Measurements from ENCODE around the gene AKR1B1. TPM values are rescaled to one million over a fixed set of nuclear protein-coding genes. Genes with fewer than 3 reads are reported as not detected.
A peak's percentile ranks its signal among the peaks of the same experiment; 100 is the strongest.

The AKR1B1 gene
- total RNA-seq, 1 experiment from 2014 or later, result 1.6 TPM

- intact Hi-C loops (cut with micrococcal nuclease), result no loop called here
- POLR2A ChIA-PET (ENCODE audit: unreplicated experiment), result no interaction called here
- no peaks in the 10 kb centered on the region for H4K20me1 ChIP-seq (ENCODE audit: low read length)
- H3F3A ChIP-seq (ENCODE audit: low read length, unreplicated experiment), result peaks cover 4% of the 10 kb centered on the region
- no peak for TF ChIP-seq CTCF (conservative IDR thresholded peaks at IDR 0.05; ENCODE audit: low read depth, low read length)
- no peak for TF ChIP-seq EZH2 (IDR thresholded peaks at IDR 0.05; ENCODE audit: low read length, unreplicated experiment)
- TF ChIP-seq EZH2phosphoT487 (IDR thresholded peaks at IDR 0.05; ENCODE audit: borderline replicate concordance, low read length), result no peak
- ATAC-seq, result no peak; the same call in 1 of the 2 replicates
- H3K27ac ChIP-seq (ENCODE audit: low read length), result peak overlapping the region; percentile 83
- peak; percentile 43 for DNase-seq
- BruUV-seq (replicated peaks), result no TSS peak
- H3K9ac ChIP-seq (ENCODE audit: low read length), result peak overlapping the region; percentile 64; the same call in 1 of the 2 replicates
- peak overlapping the region; percentile 20; the same call in 1 of the 2 replicates for H3K4me2 ChIP-seq (ENCODE audit: low read length)
- H2AFZ ChIP-seq (ENCODE audit: low read length), result no peak overlapping the region
- peaks cover 38% of the 10 kb centered on the region for H3K4me1 ChIP-seq (ENCODE audit: insufficient read depth, low read length)
- H3K36me3 ChIP-seq (ENCODE audit: low read depth, low read length), result no peaks in the 10 kb centered on the region
- CTCF ChIA-PET, result no interaction called here
- no peaks in the 10 kb centered on the region for H3K9me2 ChIP-seq (replicated peaks; ENCODE audit: low read length)
- no peak overlapping the region for H3K4me3 ChIP-seq (ENCODE audit: low read length)
- H3K27me3 ChIP-seq (ENCODE audit: low read length), result no peaks in the 10 kb centered on the region
- no peaks in the 10 kb centered on the region for H3K9me3 ChIP-seq (ENCODE audit: low read length)
- no peaks in the 10 kb centered on the region for H3K79me2 ChIP-seq (ENCODE audit: low read length)
Observed at GRCh38 chr7:134449680-134450079, 9.2 kb downstream of the AKR1B1 start.

GRCh38 chr7:134448356-134449229 is 10.3 kb downstream of the AKR1B1 start:
- peak overlapping the region; percentile 64 for H3K9ac ChIP-seq (ENCODE audit: low read length)
- H3K9me3 ChIP-seq (ENCODE audit: low read length), result no peaks in the 10 kb centered on the region
- CTCF ChIA-PET, result interaction anchor here (1.8 kb wide), 1 partner anchor 16 kb away, joined by 5 read pairs; no protein-coding TSS in a partner anchor
- peak overlapping the region; percentile 53 for H2AFZ ChIP-seq (ENCODE audit: low read length)
- no peaks in the 10 kb centered on the region for H3K79me2 ChIP-seq (ENCODE audit: low read length)
- peak overlapping the region; percentile 83 for H3K27ac ChIP-seq (ENCODE audit: low read length)
- no peaks in the 10 kb centered on the region for H4K20me1 ChIP-seq (ENCODE audit: low read length)
- no peak overlapping the region for H3K4me3 ChIP-seq (ENCODE audit: low read length)
- BruUV-seq (replicated peaks), result TSS peak; percentile 90
- H3K4me1 ChIP-seq (ENCODE audit: insufficient read depth, low read length), result peaks cover 49% of the 10 kb centered on the region
- intact Hi-C loops (cut with micrococcal nuclease), result no loop called here
- peak; percentile 73 for ATAC-seq
- peak overlapping the region; percentile 75 for H3K4me2 ChIP-seq (ENCODE audit: low read length)
- POLR2A ChIA-PET (ENCODE audit: unreplicated experiment), result no interaction called here
- H3F3A ChIP-seq (ENCODE audit: low read length, unreplicated experiment), result peaks cover 4% of the 10 kb centered on the region
- no peaks in the 10 kb centered on the region for H3K36me3 ChIP-seq (ENCODE audit: low read depth, low read length)
- no peaks in the 10 kb centered on the region for H3K9me2 ChIP-seq (replicated peaks; ENCODE audit: low read length)
- no peaks in the 10 kb centered on the region for H3K27me3 ChIP-seq (ENCODE audit: low read length)
- DNase-seq, result peak; percentile 97
- TF ChIP-seq CTCF (conservative IDR thresholded peaks at IDR 0.05; ENCODE audit: low read depth, low read length) (no peak), EZH2phosphoT487 (IDR thresholded peaks at IDR 0.05; ENCODE audit: borderline replicate concordance, low read length) (no peak), EZH2 (IDR thresholded peaks at IDR 0.05; ENCODE audit: low read length, unreplicated experiment) (no peak)

- ChIA-PET POLR2A (ENCODE audit: unreplicated experiment) (no interaction called here), CTCF (interaction anchor here (1.8 kb wide), 1 partner anchor 15 kb away, joined by 5 read pairs; no protein-coding TSS in a partner anchor)
- intact Hi-C loops (cut with micrococcal nuclease), result no loop called here
- no TSS peak for BruUV-seq (replicated peaks)
- H3K4me3 ChIP-seq (ENCODE audit: low read length), result no peak overlapping the region
- H3F3A ChIP-seq (ENCODE audit: low read length, unreplicated experiment), result peaks cover 4% of the 10 kb centered on the region
- H3K27ac ChIP-seq (ENCODE audit: low read length), result no peak overlapping the region
- no peaks in the 10 kb centered on the region for H4K20me1 ChIP-seq (ENCODE audit: low read length)
- ATAC-seq, result no peak
- DNase-seq, result no peak
- TF ChIP-seq EZH2phosphoT487 (IDR thresholded peaks at IDR 0.05; ENCODE audit: borderline replicate concordance, low read length) (no peak), CTCF (conservative IDR thresholded peaks at IDR 0.05; ENCODE audit: low read depth, low read length) (no peak), EZH2 (IDR thresholded peaks at IDR 0.05; ENCODE audit: low read length, unreplicated experiment) (no peak)
- no peak overlapping the region for H3K4me2 ChIP-seq (ENCODE audit: low read length)
- H3K36me3 ChIP-seq (ENCODE audit: low read depth, low read length), result no peaks in the 10 kb centered on the region
- H3K9me3 ChIP-seq (ENCODE audit: low read length), result no peaks in the 10 kb centered on the region
- H3K9ac ChIP-seq (ENCODE audit: low read length), result no peak overlapping the region
- no peak overlapping the region for H2AFZ ChIP-seq (ENCODE audit: low read length)
- no peaks in the 10 kb centered on the region for H3K79me2 ChIP-seq (ENCODE audit: low read length)
- no peaks in the 10 kb centered on the region for H3K27me3 ChIP-seq (ENCODE audit: low read length)
- no peaks in the 10 kb centered on the region for H3K9me2 ChIP-seq (replicated peaks; ENCODE audit: low read length)
- peaks cover 50% of the 10 kb centered on the region for H3K4me1 ChIP-seq (ENCODE audit: insufficient read depth, low read length)
Observed at GRCh38 chr7:134447383-134447782, 11.5 kb downstream of the AKR1B1 start.
